Karpas-422 (cell line): ENCODE measurements around the gene CD68. TPM values are rescaled to one million over a fixed set of nuclear protein-coding genes. Genes with fewer than 3 reads are reported as not detected.
"Not testable (repeated sequence)": the region's sequence is repeated elsewhere in the genome, so short reads cannot be mapped to it uniquely, and the experiment has no call there.

Experiments
- DNase-seq: peaks from one replicate; pipeline ENCODE4 v3.0.0-alpha.2; 2015
- H2AFZ ChIP-seq: fragments of 200-600 bp; sonication (generic); 2 replicates; pipeline ENCODE4 v1.6.1; 2014; ENCODE audit warnings: antibody characterized with exemption, low read length, mixed read lengths
- H3K27ac ChIP-seq: fragments of 200-600 bp; sonication (generic); 2 replicates; pipeline ENCODE4 v1.5.1; 2014; ENCODE audit warnings: mild to moderate bottlenecking, low read length, moderate library complexity
- H3K27me3 ChIP-seq: fragments of 200-600 bp; sonication (generic); 2 replicates; pipeline ENCODE4 v1.6.1; 2014; ENCODE audit warnings: low read length, mixed read lengths
- H3K36me3 ChIP-seq: fragments of 200-600 bp; sonication (generic); 2 replicates; pipeline ENCODE4 v1.6.1; 2014; ENCODE audit warnings: low read length, mixed read lengths; ENCODE audit not compliant: insufficient read depth
- H3K4me1 ChIP-seq: fragments of 200-600 bp; sonication (generic); 2 replicates; pipeline ENCODE4 v1.6.1; 2014; ENCODE audit warnings: mild to moderate bottlenecking, low read length, mixed read lengths
- H3K4me2 ChIP-seq: fragments of 200-600 bp; sonication (generic); 2 replicates; pipeline ENCODE4 v1.6.1; 2014; ENCODE audit warnings: low read length, low read depth, mild to moderate bottlenecking; ENCODE audit not compliant: poor library complexity, severe bottlenecking
- H3K4me3 ChIP-seq: fragments of 200-600 bp; sonication (generic); 2 replicates; pipeline ENCODE4 v1.5.1; 2014; ENCODE audit warnings: mild to moderate bottlenecking, antibody characterized with exemption, low read length, mixed read lengths
- H3K79me2 ChIP-seq: fragments of 200-600 bp; sonication (generic); 2 replicates; pipeline ENCODE4 v1.6.1; 2014; ENCODE audit warnings: mild to moderate bottlenecking, low read length, mixed read lengths
- H3K9ac ChIP-seq: fragments of 200-600 bp; sonication (generic); 2 replicates; pipeline ENCODE4 v1.6.0; 2014; ENCODE audit warnings: low read length
- H3K9me2 ChIP-seq: fragments of 200-600 bp; sonication (generic), shearing (Covaris generic); replicated peaks from 2 replicates; pipeline ENCODE4 v1.6.0; 2014; ENCODE audit warnings: mild to moderate bottlenecking, low read length, moderate library complexity; ENCODE audit not compliant: insufficient read depth
- H3K9me3 ChIP-seq: fragments of 300-700, 200-600 bp; sonication (generic); 2 replicates; pipeline ENCODE4 v1.6.1; 2014; ENCODE audit warnings: low read length, mixed read lengths
- H4K20me1 ChIP-seq: fragments of 200-600 bp; sonication (generic); 2 replicates; pipeline ENCODE4 v1.6.1; 2014; ENCODE audit warnings: mild to moderate bottlenecking, antibody characterized with exemption, low read length, low read depth; ENCODE audit not compliant: insufficient read depth
- total RNA-seq: library from RNA; depleted of rRNA; stranded (reverse); fragments of >200 nt; shearing (Covaris generic); gene quantifications from 2 replicates; pipeline ENCODE4 v1.2.3, GENCODE V29; 2014; ENCODE audit warnings: low replicate concordance

The CD68 gene
- total RNA-seq, 1 experiment from 2014 or later: 3.8 TPM

- DNase-seq: no peak
Observed at GRCh38 chr17:7589891-7590691, 10.7 kb downstream of the CD68 start, which contains the start of gene SOX15. SOX15 (minus strand) TSS chr17:7590094; CDS start chr17:7589676, 418 bp downstream.

GRCh38 chr17:7590743-7591142, 11.3 kb downstream of the CD68 start:
- Histone ChIP-seq H3K27ac (no peak overlapping the region), H3K4me3 (no peak overlapping the region), H3K36me3 (peaks cover 17% of the 10 kb centered on the region; the same call in 1 of the 2 replicates), H3K9me2 (no peaks in the 10 kb centered on the region), H3K79me2 (peaks cover 3% of the 10 kb centered on the region; the same call in 1 of the 2 replicates), H3K9ac (no peak overlapping the region), H3K4me2 (no peak overlapping the region), H4K20me1 (no peaks in the 10 kb centered on the region), H2AFZ (no peak overlapping the region), H3K27me3 (no peaks in the 10 kb centered on the region), H3K9me3 (no peaks in the 10 kb centered on the region), H3K4me1 (no peaks in the 10 kb centered on the region)
- DNase-seq: no peak

More at GRCh38 chr17:7589891-7590691, 10.7 kb downstream of the CD68 start, which contains the start of gene SOX15:
- Histone ChIP-seq H2AFZ (no peak within 1 kb of the TSS), H3K9ac (no peak within 1 kb of the TSS), H3K79me2 (peaks cover 7% of the 10 kb centered on the region; the same call in 1 of the 2 replicates), H3K36me3 (peaks cover 10% of the 10 kb centered on the region; the same call in 1 of the 2 replicates), H3K4me3 (no peak within 1 kb of the TSS), H3K9me2 (no peaks in the 10 kb centered on the region), H3K4me1 (peaks cover under 1% of the 10 kb centered on the region), H3K4me2 (no peak within 1 kb of the TSS), H3K9me3 (no peaks in the 10 kb centered on the region), H3K27ac (no peak within 1 kb of the TSS), H3K27me3 (no peaks in the 10 kb centered on the region), H4K20me1 (no peaks in the 10 kb centered on the region)

GRCh38 chr17:7591596-7591995, 12.2 kb downstream of the CD68 start:
- Histone ChIP-seq H3K36me3 (peaks cover 18% of the 10 kb centered on the region; the same call in 1 of the 2 replicates), H2AFZ (no peak overlapping the region), H3K9me2 (no peaks in the 10 kb centered on the region)

DNA sequence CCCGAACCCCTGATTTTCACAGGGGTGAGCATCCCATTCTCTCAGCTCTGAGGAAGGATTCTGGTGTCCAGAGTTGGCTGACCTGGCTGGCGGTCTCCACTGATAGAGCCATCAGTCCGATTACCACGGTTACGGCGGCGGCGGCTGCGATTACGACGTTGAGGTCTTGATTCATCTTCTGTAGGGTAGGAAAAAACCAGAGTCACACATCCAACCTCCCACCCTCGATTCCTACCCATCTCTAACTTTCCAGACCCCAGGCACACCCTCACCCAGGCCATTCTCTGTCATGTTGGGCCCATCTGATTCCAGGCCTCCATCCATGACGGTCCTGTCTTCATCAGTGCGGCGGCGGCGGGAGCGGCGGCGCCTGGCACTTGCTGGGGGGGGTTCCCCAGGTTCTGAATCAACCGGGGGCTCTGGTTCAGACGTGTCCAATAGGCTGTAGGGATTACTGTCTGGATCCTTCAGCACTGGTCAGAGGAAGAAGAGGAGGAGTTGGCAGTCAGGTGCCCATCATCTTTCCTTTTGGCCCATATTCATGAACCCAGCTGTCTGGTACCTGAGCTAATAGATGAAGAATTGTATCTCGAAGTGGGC, 13.1 kb downstream of the CD68 start:
- H2AFZ ChIP-seq: no peak overlapping the region
- no peak overlapping the region for H3K27ac ChIP-seq
- H3K9me3 ChIP-seq: no peaks in the 10 kb centered on the region
- H3K4me3 ChIP-seq: no peak overlapping the region
- no peak for DNase-seq
- no peaks in the 10 kb centered on the region for H3K79me2 ChIP-seq
- no peaks in the 10 kb centered on the region for H3K4me1 ChIP-seq
- H3K36me3 ChIP-seq: peaks cover 18% of the 10 kb centered on the region; the same call in 1 of the 2 replicates
- H3K27me3 ChIP-seq: no peaks in the 10 kb centered on the region
- H3K9me2 ChIP-seq: no peaks in the 10 kb centered on the region
- H3K9ac ChIP-seq: no peak overlapping the region
- no peak overlapping the region for H3K4me2 ChIP-seq
- no peaks in the 10 kb centered on the region for H4K20me1 ChIP-seq

More at GRCh38 chr17:7591596-7591995, 12.2 kb downstream of the CD68 start:
- Histone ChIP-seq H3K9ac (no peak overlapping the region), H3K79me2 (peaks cover under 1% of the 10 kb centered on the region; the same call in 1 of the 2 replicates), H4K20me1 (no peaks in the 10 kb centered on the region), H3K4me1 (no peaks in the 10 kb centered on the region), H3K9me3 (no peaks in the 10 kb centered on the region), H3K4me2 (no peak overlapping the region), H3K4me3 (no peak overlapping the region), H3K27me3 (no peaks in the 10 kb centered on the region), H3K27ac (no peak overlapping the region)
- DNase-seq: no peak

- DNase-seq: no peak
- Histone ChIP-seq H3K27me3 (no peaks in the 10 kb centered on the region), H3K79me2 (no peaks in the 10 kb centered on the region), H3K36me3 (peaks cover 18% of the 10 kb centered on the region; the same call in 1 of the 2 replicates), H3K4me2 (no peak overlapping the region), H3K4me1 (no peaks in the 10 kb centered on the region), H3K9ac (no peak overlapping the region), H3K4me3 (no peak overlapping the region), H3K27ac (no peak overlapping the region), H2AFZ (no peak overlapping the region), H3K9me3 (no peaks in the 10 kb centered on the region), H4K20me1 (no peaks in the 10 kb centered on the region), H3K9me2 (no peaks in the 10 kb centered on the region)
Observed at GRCh38 chr17:7593296-7593695, 13.9 kb downstream of the CD68 start.

- DNase-seq: not testable (repeated sequence)
- peaks cover 20% of the 10 kb centered on the region; the same call in 1 of the 2 replicates for H3K36me3 ChIP-seq
Observed at GRCh38 chr17:7597561-7597960, 18.1 kb downstream of the CD68 start.

DNA sequence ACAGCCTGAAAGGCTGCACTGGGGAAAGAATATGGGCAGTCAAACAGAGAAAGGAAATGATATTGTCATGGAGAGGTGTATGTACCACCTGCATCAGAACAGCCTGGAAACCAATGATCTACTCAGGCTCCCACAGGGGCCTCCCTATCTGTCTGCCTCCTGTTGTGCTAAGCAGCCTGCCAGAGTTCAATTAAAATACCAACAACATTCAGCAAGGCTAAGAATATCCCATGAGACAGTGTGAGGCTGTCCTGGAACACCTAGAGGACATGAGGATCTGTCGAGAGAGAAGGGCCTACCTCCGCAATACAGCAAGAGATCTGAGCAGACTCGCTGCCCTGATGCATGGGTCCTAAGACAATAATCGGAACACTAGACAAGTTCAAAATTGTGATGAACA, 26.8 kb downstream of the CD68 start:
- H3K27ac ChIP-seq: no peak overlapping the region
- H2AFZ ChIP-seq: no peak overlapping the region
- H3K9ac ChIP-seq: no peak overlapping the region
- H3K4me1 ChIP-seq: no peaks in the 10 kb centered on the region
- H3K4me2 ChIP-seq: no peak overlapping the region
- H3K36me3 ChIP-seq: peaks cover 34% of the 10 kb centered on the region; the same call in 1 of the 2 replicates
- H3K79me2 ChIP-seq: peaks cover 41% of the 10 kb centered on the region
- H3K9me2 ChIP-seq: no peaks in the 10 kb centered on the region
- no peak overlapping the region for H3K4me3 ChIP-seq
- H4K20me1 ChIP-seq: no peaks in the 10 kb centered on the region
- H3K9me3 ChIP-seq: no peaks in the 10 kb centered on the region
- no peaks in the 10 kb centered on the region for H3K27me3 ChIP-seq
- no peak for DNase-seq

More at GRCh38 chr17:7597561-7597960, 18.1 kb downstream of the CD68 start:
- not testable (repeated sequence) for H2AFZ ChIP-seq, H3K4me1 ChIP-seq, H3K9me2 ChIP-seq, H3K27ac ChIP-seq, H3K4me3 ChIP-seq, H3K9me3 ChIP-seq, H3K79me2 ChIP-seq, H3K9ac ChIP-seq, H3K27me3 ChIP-seq, H3K4me2 ChIP-seq, H4K20me1 ChIP-seq

DNA sequence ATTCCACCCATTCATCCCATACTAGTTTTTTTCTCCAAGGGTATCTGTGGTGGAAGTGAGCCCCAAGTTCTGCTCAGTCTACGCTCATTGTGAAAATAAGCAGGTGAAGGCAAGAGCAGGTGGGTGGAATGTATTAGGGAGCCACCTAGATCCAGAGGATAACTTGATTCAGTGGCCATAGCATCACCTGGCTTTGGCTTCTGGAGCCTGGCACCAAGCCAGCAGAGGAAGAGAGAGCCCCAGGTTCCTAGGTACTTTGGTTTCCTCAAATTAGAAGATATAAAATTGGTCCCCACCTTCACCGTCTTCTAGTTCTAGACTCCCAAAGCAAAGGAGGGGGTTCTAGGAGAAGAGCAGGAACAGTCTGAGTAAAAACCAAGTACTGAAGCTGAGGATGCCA, 31.2 kb downstream of the CD68 start:
- Histone ChIP-seq H4K20me1 (0 out of 2 replicates have a peak, but pooled peaks cover 10% of the 10 kb centered on the region), H3K9me2 (no peaks in the 10 kb centered on the region), H3K36me3 (peaks cover 19% of the 10 kb centered on the region; the same call in 1 of the 2 replicates), H3K79me2 (peaks cover 69% of the 10 kb centered on the region), H3K27me3 (no peaks in the 10 kb centered on the region), H3K9me3 (no peaks in the 10 kb centered on the region), H3K9ac (no peak overlapping the region), H3K27ac (no peak overlapping the region), H3K4me3 (no peak overlapping the region), H3K4me1 (peaks cover 27% of the 10 kb centered on the region), H2AFZ (no peak overlapping the region), H3K4me2 (no peak overlapping the region)
- no peak for DNase-seq
